Panc1 (cell line): Measurements from ENCODE around the gene BCL11B. TPM values are rescaled to one million over a fixed set of nuclear protein-coding genes. Genes with fewer than 3 reads are reported as not detected.

ENCODE experiments used
- ATAC-seq: fragments of 200-7000 bp; cut with Tn5 transposase; 2 replicates; pipeline ENCODE4 v1.9.1; 2020; ENCODE audit warnings: mild to moderate bottlenecking, moderate library complexity
- BruUV-seq: library from RNA; stranded (reverse); fragments of 400-500 nt; replicated peaks from 2 replicates; lab custom pipeline; 2021; lab: Mats Ljungman, UMichigan
- CTCF ChIA-PET: fragments of 300-600 bp; sonication (Branson Sonifier 250); formaldehyde crosslinking; loops from one replicate; lab custom pipeline; 2022; ENCODE audit warnings: antibody characterized with exemption; lab: Charles Lee
- POLR2A ChIA-PET: fragments of 300-600 bp; sonication (Branson Sonifier 250); formaldehyde crosslinking; loops from one replicate; lab custom pipeline; 2022; ENCODE audit warnings: antibody characterized with exemption; lab: Charles Lee
- DNase-seq: peaks from one replicate; pipeline ENCODE4 v3.0.0-alpha.2; 2010; ENCODE audit warnings: low read depth, low spot score
- H3K27ac ChIP-seq: 2 replicates; pipeline ENCODE4 v1.5.1; 2011; ENCODE audit warnings: mild to moderate bottlenecking, low read length, inconsistent platforms
- H3K27me3 ChIP-seq: fragments of 200-500 bp; sonication (Bioruptor generic); 2 replicates; pipeline ENCODE4 v1.6.0; 2014; ENCODE audit warnings: low read length, inconsistent platforms; ENCODE audit not compliant: control insufficient read depth, insufficient read depth
- H3K36me3 ChIP-seq: fragments of 200-500 bp; sonication (Bioruptor generic); 2 replicates; pipeline ENCODE4 v1.5.1; 2014; ENCODE audit warnings: inconsistent platforms, mild to moderate bottlenecking, low read length, moderate library complexity; ENCODE audit not compliant: control insufficient read depth, insufficient read depth
- H3K4me1 ChIP-seq: 2 replicates; pipeline ENCODE4 v1.5.1; 2011; ENCODE audit warnings: inconsistent platforms, mild to moderate bottlenecking, low read length, moderate library complexity; ENCODE audit not compliant: control insufficient read depth, insufficient read depth
- H3K4me3 ChIP-seq, 2 experiments: 2 replicates each; pipeline ENCODE4 v1.5.1; 2011 to 2012; ENCODE audit warnings: low read depth in 2 of 2, low read length in 2 of 2, mild to moderate bottlenecking in 2 of 2, inconsistent platforms in 1 of 2, moderate library complexity in 1 of 2
- H3K9me3 ChIP-seq: fragments of 200-500 bp; sonication (Bioruptor generic); 2 replicates; pipeline ENCODE4 v1.5.1; 2014; ENCODE audit warnings: low read depth, mild to moderate bottlenecking, inconsistent platforms, low read length, moderate library complexity; ENCODE audit not compliant: control insufficient read depth, insufficient read depth
- CTCF ChIP-seq: fragments of 450-650 bp; IDR thresholded peaks from 2 replicates; pipeline ENCODE4 v1.5.1; 2017; ENCODE audit warnings: mild to moderate bottlenecking
- POLR2AphosphoS5 ChIP-seq: IDR thresholded peaks from 2 replicates; pipeline ENCODE4 v1.6.1; 2012; ENCODE audit warnings: mild to moderate bottlenecking, low read depth, low read length, moderate library complexity
- REST ChIP-seq, 2 experiments: IDR thresholded peaks; 2 replicates each; pipeline ENCODE4 v1.6.1; 2011 to 2012; ENCODE audit warnings: low read depth in 2 of 2, control low read depth in 1 of 2, low read length in 1 of 2, mild to moderate bottlenecking in 1 of 2, moderate library complexity in 1 of 2; ENCODE audit not compliant: insufficient read depth in 1 of 2
- SIN3A ChIP-seq: IDR thresholded peaks from 2 replicates; pipeline ENCODE4 v1.6.1; 2012; ENCODE audit warnings: low read depth, mild to moderate bottlenecking, low read length, moderate library complexity, borderline replicate concordance; ENCODE audit not compliant: insufficient read depth
- TCF7L2 ChIP-seq: IDR thresholded peaks from 2 replicates; pipeline ENCODE4 v1.6.1; 2011; ENCODE audit warnings: mild to moderate bottlenecking, low read depth, low read length, inconsistent platforms
- in situ Hi-C: cut with HindIII; loops from 2 replicates; pipeline ENCODE4 v1.10.0; 2016; ENCODE audit warnings: low sequenced_read_pairs, low pct_unique_long_range_greater_than_20kb
- intact Hi-C: fragments of 100-400 bp; cut with micrococcal nuclease; formaldehyde crosslinking; loops from one replicate; pipeline ENCODE4 v1.10.0; 2022; ENCODE audit not compliant: unreplicated experiment
- total RNA-seq: library from RNA; stranded (reverse); gene quantifications from one replicate; pipeline ENCODE4 v1.2.1, GENCODE V29; 2021; ENCODE audit not compliant: unreplicated experiment

BCL11B gene
- total RNA-seq, 1 experiment from 2014 or later = 0.23 TPM

- intact Hi-C loops = no loop called here
- Histone ChIP-seq H3K36me3 (no peaks in the 10 kb centered on the region), H3K27ac (no peak overlapping the region), H3K4me1 (peaks cover 4% of the 10 kb centered on the region; the same call in 1 of the 2 replicates), H3K4me3 (no peak overlapping the region), H3K9me3 (no peaks in the 10 kb centered on the region), H3K27me3 (no peaks in the 10 kb centered on the region)
- in situ Hi-C loops = no loop called here
- ATAC-seq (no peak), DNase-seq (no peak)
- ChIA-PET POLR2A (no interaction called here), CTCF (no interaction called here)
- no TSS peak for BruUV-seq
- TF ChIP-seq CTCF = no peak
- no peak for TF ChIP-seq SIN3A
- no peak for TF ChIP-seq REST (IDR thresholded peaks at IDR 0.05; ENCODE audit: insufficient read depth in 1 of 2, low read depth in 2 of 2, low read length in 1 of 2)
- no peak for TF ChIP-seq POLR2AphosphoS5
- TF ChIP-seq TCF7L2 = no peak
Observed at GRCh38 chr14:99189201-99189801, 82.7 kb downstream of the BCL11B start.

- no peak for TF ChIP-seq TCF7L2
- no peak for TF ChIP-seq SIN3A
- no peak for TF ChIP-seq REST (IDR thresholded peaks at IDR 0.05; ENCODE audit: insufficient read depth in 1 of 2, low read depth in 2 of 2, low read length in 1 of 2)
- no peak for TF ChIP-seq POLR2AphosphoS5
- no peak; the same call in 1 of the 2 replicates for TF ChIP-seq CTCF
- H3K36me3 ChIP-seq = no peaks in the 10 kb centered on the region
- DNase-seq = no peak
- H3K9me3 ChIP-seq = no peaks in the 10 kb centered on the region
- in situ Hi-C loops = no loop called here
- no TSS peak for BruUV-seq
- H3K27me3 ChIP-seq = no peaks in the 10 kb centered on the region
- no peak for ATAC-seq
- intact Hi-C loops = no loop called here
- H3K4me1 ChIP-seq = peaks cover 4% of the 10 kb centered on the region; the same call in 1 of the 2 replicates
- H3K27ac ChIP-seq = no peak overlapping the region
- ChIA-PET CTCF (no interaction called here), POLR2A (no interaction called here)
- H3K4me3 ChIP-seq = no peak overlapping the region
Observed at GRCh38 chr14:99188731-99189191, 83.2 kb downstream of the BCL11B start.
